ENCODE measurements around the gene TMEM120A.

DNA sequence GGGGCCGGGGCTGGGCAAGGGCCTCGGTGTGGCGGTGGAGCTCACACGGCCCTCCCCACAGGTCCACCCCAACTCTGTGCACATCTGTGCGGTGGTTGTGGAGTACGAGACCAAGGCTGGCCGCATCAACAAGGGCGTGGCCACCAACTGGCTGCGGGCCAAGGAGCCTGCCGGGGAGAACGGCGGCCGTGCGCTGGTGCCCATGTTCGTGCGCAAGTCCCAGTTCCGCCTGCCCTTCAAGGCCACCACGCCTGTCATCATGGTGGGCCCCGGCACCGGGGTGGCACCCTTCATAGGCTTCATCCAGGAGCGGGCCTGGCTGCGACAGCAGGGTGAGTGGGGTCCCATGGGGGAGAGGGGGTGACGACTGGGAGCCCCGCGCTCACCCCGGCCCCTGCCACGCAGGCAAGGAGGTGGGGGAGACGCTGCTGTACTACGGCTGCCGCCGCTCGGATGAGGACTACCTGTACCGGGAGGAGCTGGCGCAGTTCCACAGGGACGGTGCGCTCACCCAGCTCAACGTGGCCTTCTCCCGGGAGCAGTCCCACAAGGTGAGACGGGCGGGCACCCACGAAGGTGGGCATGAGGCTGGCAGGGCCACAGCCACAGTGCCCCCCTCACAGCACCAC is 8.8 kb downstream of the TMEM120A start:
- TF ChIP-seq, protein P1, sequence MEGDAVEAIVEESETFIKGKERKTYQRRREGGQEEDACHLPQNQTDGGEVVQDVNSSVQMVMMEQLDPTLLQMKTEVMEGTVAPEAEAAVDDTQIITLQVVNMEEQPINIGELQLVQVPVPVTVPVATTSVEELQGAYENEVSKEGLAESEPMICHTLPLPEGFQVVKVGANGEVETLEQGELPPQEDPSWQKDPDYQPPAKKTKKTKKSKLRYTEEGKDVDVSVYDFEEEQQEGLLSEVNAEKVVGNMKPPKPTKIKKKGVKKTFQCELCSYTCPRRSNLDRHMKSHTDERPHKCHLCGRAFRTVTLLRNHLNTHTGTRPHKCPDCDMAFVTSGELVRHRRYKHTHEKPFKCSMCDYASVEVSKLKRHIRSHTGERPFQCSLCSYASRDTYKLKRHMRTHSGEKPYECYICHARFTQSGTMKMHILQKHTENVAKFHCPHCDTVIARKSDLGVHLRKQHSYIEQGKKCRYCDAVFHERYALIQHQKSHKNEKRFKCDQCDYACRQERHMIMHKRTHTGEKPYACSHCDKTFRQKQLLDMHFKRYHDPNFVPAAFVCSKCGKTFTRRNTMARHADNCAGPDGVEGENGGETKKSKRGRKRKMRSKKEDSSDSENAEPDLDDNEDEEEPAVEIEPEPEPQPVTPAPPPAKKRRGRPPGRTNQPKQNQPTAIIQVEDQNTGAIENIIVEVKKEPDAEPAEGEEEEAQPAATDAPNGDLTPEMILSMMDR (IDR thresholded peaks at IDR 0.05; ENCODE audit: poor library complexity): no peak
- no peak for TF ChIP-seq EZH2phosphoT487 (IDR thresholded peaks at IDR 0.05; ENCODE audit: low read depth, severe bottlenecking, unreplicated experiment)

Data from hepatocyte (in vitro differentiated cells).